OCI-LY1 (cell line): ENCODE measurements around the gene PDYN.

Experiments
- CTCF ChIP-seq: fragments of 200-600 bp; sonication (generic), shearing (Covaris generic); IDR thresholded peaks from 2 replicates; pipeline ENCODE4 v1.5.1; 2017; ENCODE audit warnings: mild to moderate bottlenecking, antibody characterized with exemption, low read length, moderate library complexity, mixed read lengths
- EZH2 ChIP-seq: fragments of 200-600 bp; sonication (generic), shearing (Covaris generic); IDR thresholded peaks from 2 replicates; pipeline ENCODE4 v1.8.0; 2017; ENCODE audit warnings: borderline replicate concordance, mixed run types, mild to moderate bottlenecking, antibody characterized with exemption, low read length, moderate library complexity, mixed read lengths

GRCh38 chr20:2037296-2037914, 43.5 kb upstream of the PDYN start:
- TF ChIP-seq CTCF (no peak), EZH2 (no peak)
